T-helper 1 cell (primary cell): ENCODE results near the gene RNASE11.
"Not testable (repeated sequence)": the region's sequence is repeated elsewhere in the genome, so short reads cannot be mapped to it uniquely, and the experiment has no call there.

Source experiments
- DNase-seq, 5 donors: peaks; one replicate each; pipeline ENCODE4 v3.0.0-alpha.2; 2012 to 2020

The RNASE11 gene

DNA sequence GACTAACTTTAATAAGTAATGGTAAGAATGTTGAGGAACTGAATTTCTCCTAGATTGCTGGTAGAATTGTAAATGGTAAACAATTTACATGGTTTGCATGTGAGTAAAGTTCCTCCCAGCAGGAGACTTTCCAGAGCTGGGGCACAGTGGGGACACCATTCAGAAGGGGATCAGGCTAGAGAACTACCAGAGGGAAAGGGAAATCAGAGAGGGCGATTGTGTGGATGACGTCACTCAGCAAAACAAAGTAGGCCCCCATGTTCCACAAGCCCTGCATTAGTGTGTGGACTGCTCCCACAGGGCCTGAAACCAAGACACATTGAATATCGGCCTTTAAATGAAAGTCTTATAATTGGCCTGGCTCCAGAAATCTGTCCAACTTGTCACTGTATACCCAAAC, 9.5 kb downstream of the RNASE11 start:
- no peak for DNase-seq

DNA sequence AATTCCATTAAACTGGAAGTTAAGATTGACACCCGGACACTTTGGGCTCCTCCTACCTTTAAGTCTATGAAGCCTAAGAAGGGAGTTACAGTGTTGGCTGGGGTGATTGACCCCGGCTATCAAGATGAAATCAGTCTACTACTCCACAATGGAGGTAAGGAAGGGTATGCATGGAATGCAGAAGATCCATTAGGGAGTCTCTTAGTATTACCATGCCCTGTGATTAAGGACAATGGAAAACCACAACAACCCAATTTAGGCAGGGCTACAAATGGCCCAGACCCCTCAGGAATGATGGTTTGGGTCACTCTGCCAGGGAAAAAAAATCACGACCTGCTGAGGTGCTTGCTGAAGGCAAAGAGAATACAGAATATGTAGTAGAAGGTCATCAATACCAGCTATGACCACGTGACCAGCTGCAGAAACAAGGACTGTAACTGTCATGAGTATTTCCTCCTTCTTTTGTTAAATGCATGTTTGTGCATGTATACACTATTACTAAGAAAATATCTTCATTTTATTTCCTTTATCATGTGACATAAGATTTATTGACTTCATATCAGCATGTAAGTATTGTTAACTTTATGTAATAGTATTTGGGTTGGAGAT, 15.3 kb downstream of the RNASE11 start:
- not testable (repeated sequence) for DNase-seq

GRCh38 chr14:20570720-20571119, 17.1 kb downstream of the RNASE11 start:
- DNase-seq: not testable (repeated sequence)

- not testable (repeated sequence) for DNase-seq
These were observed 17.9 kb downstream of the RNASE11 start for GRCh38 chr14:20569865-20570264.

DNA sequence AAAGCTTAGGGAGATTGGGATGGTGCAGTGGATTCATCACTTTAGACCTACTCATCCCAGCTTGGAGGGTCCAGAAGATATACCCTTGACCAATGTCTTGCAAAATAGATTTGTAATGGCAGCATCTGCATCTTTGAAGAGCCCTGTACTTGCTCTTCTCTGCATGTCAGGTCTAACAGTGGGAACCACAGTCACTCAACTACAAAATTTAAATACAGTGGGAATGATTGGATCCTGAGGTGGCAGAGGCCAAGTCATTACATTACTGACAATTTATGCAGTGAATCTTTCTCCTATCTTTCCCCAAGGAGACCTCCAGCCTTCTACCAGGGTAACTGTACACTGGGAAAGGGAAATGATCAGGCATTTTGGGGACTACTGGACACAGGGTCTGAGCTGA, 18.7 kb downstream of the RNASE11 start:
- DNase-seq: no peak

DNA sequence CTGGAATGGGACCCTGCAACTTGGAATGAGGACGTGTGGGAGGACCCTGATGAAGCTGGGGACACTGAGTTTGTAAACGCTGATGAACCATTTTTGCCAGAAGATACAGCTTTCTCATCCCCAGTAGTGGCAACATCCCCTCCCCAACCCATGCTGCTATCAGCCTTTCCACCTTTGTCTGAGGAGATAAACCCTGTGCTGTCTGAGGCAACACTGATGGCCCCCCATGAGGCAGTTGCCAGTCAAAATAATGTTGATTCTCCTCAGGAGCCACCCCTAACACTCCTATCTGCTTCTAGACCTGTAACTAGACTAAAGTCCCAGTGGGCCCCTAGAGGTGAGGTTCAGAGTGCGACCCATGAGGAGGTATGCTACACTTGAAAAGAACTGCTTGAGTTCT, 19.4 kb downstream of the RNASE11 start:
- no peak for DNase-seq

GRCh38 chr14:20567199-20567598, 20.6 kb downstream of the RNASE11 start:
- not testable (repeated sequence) for DNase-seq

DNA sequence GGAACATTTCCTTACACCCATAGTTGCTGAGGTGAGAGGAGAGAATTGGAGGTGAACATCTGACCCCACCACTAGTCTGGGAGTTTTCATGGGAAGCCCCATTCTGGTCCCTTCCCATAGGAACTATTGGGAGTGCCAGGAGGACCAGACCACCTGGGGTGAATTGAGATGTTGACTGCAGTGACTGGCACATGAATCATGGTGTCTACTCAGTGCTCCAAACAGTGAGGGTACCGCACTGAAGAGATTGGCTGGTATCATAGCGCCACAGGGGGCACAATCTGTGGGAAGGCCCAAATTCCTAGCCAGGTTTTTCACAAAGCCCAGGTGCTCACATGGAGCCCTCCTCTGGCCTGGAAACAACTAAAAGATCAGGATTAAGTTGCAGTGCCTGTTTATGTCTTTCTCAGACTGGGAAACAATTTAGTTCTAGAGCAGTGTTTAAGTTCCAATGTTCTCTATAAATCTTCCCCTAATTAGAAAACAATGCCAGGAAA, 23.3 kb downstream of the RNASE11 start:
- DNase-seq: no peak

- no peak for DNase-seq
These were observed 23.8 kb downstream of the RNASE11 start for GRCh38 chr14:20563971-20564370.

DNA sequence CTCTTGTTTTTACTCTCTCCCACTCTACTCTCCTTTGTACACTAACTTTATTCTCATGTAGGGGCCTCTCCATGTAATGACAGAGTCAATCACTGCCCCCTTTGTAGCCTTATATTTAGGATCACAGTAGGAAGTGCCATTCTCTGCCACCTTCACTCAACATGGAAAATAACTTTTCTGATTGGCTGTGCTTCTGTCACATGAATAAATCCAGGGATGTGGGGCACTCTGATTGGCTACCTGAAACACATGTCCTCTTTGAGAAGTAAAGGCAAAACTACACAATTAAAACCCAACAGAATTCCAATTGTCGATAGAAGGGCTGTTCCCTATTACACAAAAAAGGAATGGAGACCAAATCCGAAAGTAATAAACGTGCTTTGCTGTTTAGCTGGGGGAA, 26.8 kb downstream of the RNASE11 start, which contains the start of gene RNASE9:
RNASE9 (minus strand) TSS at position 87 of the 400 bp plus-strand sequence.
- DNase-seq: no peak

DNA sequence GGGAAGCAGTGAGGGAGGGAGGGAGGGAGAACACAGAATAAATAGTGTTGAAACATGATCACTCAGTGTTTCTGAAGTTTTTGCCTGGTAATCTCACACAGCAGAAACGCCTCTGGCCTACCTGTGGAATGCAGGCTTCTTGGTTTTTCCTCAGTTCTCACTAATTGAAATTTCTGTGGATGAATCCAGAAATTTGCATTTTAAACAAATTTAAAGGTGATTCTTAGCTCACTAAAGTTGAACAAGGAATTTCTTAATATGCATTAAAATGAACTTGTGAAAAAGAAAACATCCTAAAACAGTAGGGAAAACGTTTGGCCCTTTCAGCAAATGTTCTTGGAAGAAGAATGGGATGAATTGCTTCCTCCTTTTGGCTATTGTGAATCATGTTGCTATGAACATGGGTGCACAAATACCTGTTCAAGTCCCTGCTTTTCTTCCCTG, 28.3 kb downstream of the RNASE11 start:
- DNase-seq: no peak

DNA sequence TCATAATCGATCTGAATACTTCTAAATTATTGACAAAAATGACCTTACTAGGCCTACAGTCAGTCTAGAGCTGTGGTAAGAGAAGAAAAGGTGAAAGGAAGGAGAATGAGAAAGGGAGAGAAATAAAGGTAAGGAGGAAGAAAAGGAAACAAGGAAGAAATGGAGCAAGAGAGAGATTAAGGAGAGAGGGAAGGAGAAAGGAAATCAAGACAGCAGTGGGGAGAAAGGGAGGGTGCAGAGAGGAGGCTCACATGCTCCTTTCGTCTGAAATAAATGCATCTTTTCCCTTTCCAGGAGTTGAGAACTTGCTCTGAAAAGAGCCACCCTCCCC, 30.6 kb downstream of the RNASE11 start:
- no peak for DNase-seq

- no peak for DNase-seq
These were observed 31.1 kb downstream of the RNASE11 start for GRCh38 chr14:20556500-20557211.

- DNase-seq: no peak
These were observed 32.0 kb downstream of the RNASE11 start for GRCh38 chr14:20555845-20556244.

GRCh38 chr14:20553024-20553423, 34.8 kb downstream of the RNASE11 start:
- no peak for DNase-seq

DNA sequence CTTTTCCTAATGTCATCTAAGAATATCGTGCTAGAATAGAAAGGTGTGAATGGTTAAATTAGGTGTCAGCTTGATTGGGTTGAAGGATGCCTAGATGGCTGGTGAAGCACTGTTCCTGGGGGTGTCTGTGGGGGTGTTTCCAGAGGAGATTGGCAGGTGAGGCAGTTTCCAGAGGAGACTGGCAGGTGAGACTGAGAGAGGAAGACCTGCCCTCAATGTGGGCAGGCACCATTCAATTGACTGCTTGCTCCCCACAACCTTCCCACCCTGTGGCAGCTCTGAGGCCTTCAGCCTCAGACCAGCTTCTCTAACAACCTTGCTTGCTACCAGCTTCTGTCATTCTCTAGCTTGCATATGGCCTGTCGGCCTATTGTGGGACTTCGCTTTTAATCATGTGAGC, 36.2 kb downstream of the RNASE11 start:
- no peak for DNase-seq

DNA sequence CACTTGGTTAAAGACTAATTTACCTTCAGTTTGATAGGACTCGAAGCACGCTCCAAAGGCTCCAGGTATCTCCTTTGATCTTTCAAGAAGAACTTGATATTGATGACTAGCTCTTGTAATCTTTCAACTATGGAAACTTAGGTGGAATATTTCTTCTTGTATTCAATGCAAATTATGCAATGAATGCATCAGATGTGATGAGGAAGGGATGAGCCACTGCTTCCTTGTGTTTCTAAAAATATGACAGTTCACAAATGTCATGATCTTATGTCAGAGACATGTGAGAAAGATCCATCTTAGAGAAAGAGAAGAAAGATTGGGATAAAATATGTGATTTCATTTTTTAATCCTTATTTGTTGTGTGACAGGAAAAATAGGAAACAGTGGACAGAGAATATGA, 36.9 kb downstream of the RNASE11 start:
- DNase-seq: no peak

- DNase-seq: no peak
These were observed 39.2 kb downstream of the RNASE11 start for GRCh38 chr14:20548414-20549158.

DNA sequence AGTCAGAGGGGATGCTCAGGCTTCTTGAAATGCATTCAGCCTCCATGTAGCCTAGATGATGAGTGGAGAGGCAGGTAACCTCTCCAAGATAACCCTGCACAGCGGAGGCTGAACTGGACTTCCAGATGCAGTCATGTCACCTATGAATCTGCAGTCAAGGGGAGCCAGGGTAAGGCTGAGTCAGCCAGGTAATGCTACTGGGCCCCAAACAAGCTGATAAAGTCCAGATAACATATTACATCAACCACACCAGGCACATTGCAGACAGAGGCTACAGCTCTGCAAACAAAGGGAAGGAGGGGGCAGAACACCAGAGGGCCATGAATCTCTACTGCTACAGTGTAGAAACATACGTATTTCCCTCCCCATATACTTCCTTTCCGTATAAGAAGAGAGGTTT, 40.9 kb downstream of the RNASE11 start:
- DNase-seq: no peak

GRCh38 chr14:20539906-20540305, 47.9 kb downstream of the RNASE11 start:
- no peak for DNase-seq
